ENCODE results near the gene CAMK2N1.

DNA sequence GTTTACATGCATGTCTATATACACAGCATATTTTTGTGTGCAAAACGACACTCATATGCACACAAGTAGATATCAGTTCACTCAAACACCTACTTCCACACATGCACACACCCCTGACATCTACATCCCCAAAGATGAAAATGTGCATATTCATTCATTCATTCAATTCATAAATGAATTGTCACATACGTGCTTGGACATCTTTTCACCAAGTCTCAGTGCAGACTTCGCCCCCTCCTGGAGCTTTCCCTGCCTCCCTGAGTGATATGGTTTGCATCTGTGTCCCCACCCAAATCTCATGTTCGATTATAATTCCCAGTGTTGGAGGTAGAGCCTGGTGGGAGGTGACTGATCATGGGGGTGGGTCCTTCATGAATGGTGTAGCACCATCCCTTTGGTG, 53.1 kb downstream of the CAMK2N1 start:
- TF ChIP-seq, protein P1, sequence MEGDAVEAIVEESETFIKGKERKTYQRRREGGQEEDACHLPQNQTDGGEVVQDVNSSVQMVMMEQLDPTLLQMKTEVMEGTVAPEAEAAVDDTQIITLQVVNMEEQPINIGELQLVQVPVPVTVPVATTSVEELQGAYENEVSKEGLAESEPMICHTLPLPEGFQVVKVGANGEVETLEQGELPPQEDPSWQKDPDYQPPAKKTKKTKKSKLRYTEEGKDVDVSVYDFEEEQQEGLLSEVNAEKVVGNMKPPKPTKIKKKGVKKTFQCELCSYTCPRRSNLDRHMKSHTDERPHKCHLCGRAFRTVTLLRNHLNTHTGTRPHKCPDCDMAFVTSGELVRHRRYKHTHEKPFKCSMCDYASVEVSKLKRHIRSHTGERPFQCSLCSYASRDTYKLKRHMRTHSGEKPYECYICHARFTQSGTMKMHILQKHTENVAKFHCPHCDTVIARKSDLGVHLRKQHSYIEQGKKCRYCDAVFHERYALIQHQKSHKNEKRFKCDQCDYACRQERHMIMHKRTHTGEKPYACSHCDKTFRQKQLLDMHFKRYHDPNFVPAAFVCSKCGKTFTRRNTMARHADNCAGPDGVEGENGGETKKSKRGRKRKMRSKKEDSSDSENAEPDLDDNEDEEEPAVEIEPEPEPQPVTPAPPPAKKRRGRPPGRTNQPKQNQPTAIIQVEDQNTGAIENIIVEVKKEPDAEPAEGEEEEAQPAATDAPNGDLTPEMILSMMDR (optimal IDR thresholded peaks at IDR 0.05 in 1 of 3, IDR thresholded peaks at IDR 0.05 in 1 of 3, conservative IDR thresholded peaks at IDR 0.05 in 1 of 3; ENCODE audit: extremely low read depth in 1 of 3, insufficient read depth in 2 of 3, low read length in 3 of 3): no peak
- no peak for TF ChIP-seq EZH2 (IDR thresholded peaks at IDR 0.05; ENCODE audit: low read length)
